Right lobe of liver (tissue), 6 donors: Measurements from ENCODE around the gene FASTKD1. TPM values are rescaled to one million over a fixed set of nuclear protein-coding genes. Genes with fewer than 3 reads are reported as not detected.
"Not testable (repeated sequence)": the region's sequence is repeated elsewhere in the genome, so short reads cannot be mapped to it uniquely, and the experiment has no call there.

ENCODE experiments used
- ATAC-seq, 4 donors: fragments of 200-7000 bp; cut with Tn5 transposase; one replicate each; pipeline ENCODE4 v1.9.1; 2020; ENCODE audit warnings: mild to moderate bottlenecking in 4 of 4, moderate library complexity in 4 of 4
- DNase-seq, 3 donors: peaks; one replicate each; pipeline ENCODE4 v3.0.0-alpha.2; 2020
- H3K27ac ChIP-seq, 3 donors: fragments of 200-600 bp; one replicate each; pipeline ENCODE4 v1.8.0; 2022
- H3K27me3 ChIP-seq, 2 donors: fragments of 200-600 bp; one replicate each; pipeline ENCODE4 v1.8.0; 2022
- H3K36me3 ChIP-seq, 4 donors: fragments of 200-600 bp; sonication (generic) in 1 of 4; one replicate each; pipeline versions ENCODE4 v1.5.1 to v1.8.0; 2017 to 2022; ENCODE audit warnings: control low read depth in 1 of 4
- H3K4me1 ChIP-seq, 4 donors: fragments of 200-600 bp; sonication (generic) in 1 of 4; one replicate each; pipeline versions ENCODE4 v1.5.1 to v1.8.0; 2017 to 2022; ENCODE audit warnings: control low read depth in 1 of 4
- H3K4me3 ChIP-seq, 3 donors: fragments of 200-600 bp; one replicate each; pipeline ENCODE4 v1.8.0; 2022
- H3K9me3 ChIP-seq, 4 donors: fragments of 200-600 bp; sonication (generic) in 1 of 4; one replicate each; pipeline versions ENCODE4 v1.5.1 to v1.8.0; 2017 to 2022; ENCODE audit warnings: control low read depth in 1 of 4
- POLR2A ChIP-seq: fragments of 450-650 bp; IDR thresholded peaks from one replicate; pipeline ENCODE4 v1.6.1; 2017; ENCODE audit warnings: antibody characterized with exemption, mild to moderate bottlenecking
- WGBS: methylation state at CpG from one replicate; pipeline ENCODE4 v1.1.6; 2018; ENCODE audit warnings: low coverage, low lambda C conversion rate; ENCODE audit not compliant: insufficient coverage; ENCODE audit errors: missing lambda C conversion rate; 5-methylcytosine and 5-hydroxymethylcytosine counted together
- intact Hi-C, 2 donors: fragments of 100-400 bp; cut with DNase I; formaldehyde crosslinking; loops; one replicate each; pipeline versions ENCODE4 v1.11.2 to v1.14.1; 2022
- total RNA-seq, 6 experiments: library from RNA; depleted of rRNA in 2 of 6; stranded (reverse); fragments of >200 nt in 2 of 6; fragmentation: NEBNext Ultra II Directional in 3 of 6; extraction: Animal tissue kit (Norgen Biotek cat#: 25700) in 3 of 6; gene quantifications; one replicate each; pipeline versions ENCODE4 v1.1.0 to v1.2.4, GENCODE V29; 2016 to 2023
- TF ChIP-seq, protein P1 (sequence below), 4 donors: fragments of 200-600 bp in 3 of 4; fragments of 450-650 bp in 1 of 4; IDR thresholded peaks; one replicate each; pipeline versions ENCODE4 v1.5.1 to v1.8.0; 2016 to 2022; ENCODE audit warnings: antibody characterized with exemption in 4 of 4, mild to moderate bottlenecking in 2 of 4
- donor health status: DM: no; HTN: yes; CAD: no.
- donor health status: DM: no; HTN: no; CAD: no.
- donor health status: DM: no; HTN: no; CAD: no.
- donor health status: DM: no; HTN: yes; CAD: no.
- donor health status: DM: no; HTN: yes; CAD: no.

Gene FASTKD1
- total RNA-seq, 6 experiments from 2014 or later = 11.6 to 21.1 (median 13.4) TPM

DNA sequence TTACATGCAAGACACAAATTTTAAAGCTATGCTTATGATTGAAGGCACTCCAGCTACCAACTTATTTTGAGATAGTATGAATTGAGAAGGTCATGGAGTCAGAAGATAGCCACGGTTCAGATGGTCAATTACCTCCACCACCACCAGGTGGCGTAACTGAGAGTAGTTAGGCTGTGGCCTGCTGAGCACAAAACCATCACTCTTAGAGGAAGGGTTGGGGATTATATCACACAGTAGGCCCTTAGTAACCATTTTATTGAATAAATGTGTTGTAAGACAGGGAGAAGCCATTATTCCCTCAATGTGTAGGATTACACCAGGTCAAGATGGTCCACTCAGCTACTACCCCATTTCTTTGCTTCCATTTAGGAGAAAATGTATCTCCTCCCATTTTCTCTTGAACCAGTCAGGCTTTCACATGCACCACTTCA is 45.4 kb downstream of the FASTKD1 start:
- intact Hi-C loops = loop anchor here in 1 of 2 donors (10.0 kb wide), 1 partner anchor 257 kb away; no protein-coding TSS in a partner anchor
- peak; percentile 86 to 93 (median 91) for ATAC-seq

GRCh38 chr2:169526451-169526850 is 47.2 kb downstream of the FASTKD1 start:
- DNase-seq = no peak
- Histone ChIP-seq H3K9me3 (no peaks in the 10 kb centered on the region), H3K27me3 (no peaks in the 10 kb centered on the region), H3K4me1 (no peaks in the 10 kb centered on the region), H3K4me3 (no peak overlapping the region), H3K27ac (no peak overlapping the region), H3K36me3 (peaks cover 0 to 5% (median 0%) of the 10 kb centered on the region in 4 donors)
- TF ChIP-seq, protein P1, sequence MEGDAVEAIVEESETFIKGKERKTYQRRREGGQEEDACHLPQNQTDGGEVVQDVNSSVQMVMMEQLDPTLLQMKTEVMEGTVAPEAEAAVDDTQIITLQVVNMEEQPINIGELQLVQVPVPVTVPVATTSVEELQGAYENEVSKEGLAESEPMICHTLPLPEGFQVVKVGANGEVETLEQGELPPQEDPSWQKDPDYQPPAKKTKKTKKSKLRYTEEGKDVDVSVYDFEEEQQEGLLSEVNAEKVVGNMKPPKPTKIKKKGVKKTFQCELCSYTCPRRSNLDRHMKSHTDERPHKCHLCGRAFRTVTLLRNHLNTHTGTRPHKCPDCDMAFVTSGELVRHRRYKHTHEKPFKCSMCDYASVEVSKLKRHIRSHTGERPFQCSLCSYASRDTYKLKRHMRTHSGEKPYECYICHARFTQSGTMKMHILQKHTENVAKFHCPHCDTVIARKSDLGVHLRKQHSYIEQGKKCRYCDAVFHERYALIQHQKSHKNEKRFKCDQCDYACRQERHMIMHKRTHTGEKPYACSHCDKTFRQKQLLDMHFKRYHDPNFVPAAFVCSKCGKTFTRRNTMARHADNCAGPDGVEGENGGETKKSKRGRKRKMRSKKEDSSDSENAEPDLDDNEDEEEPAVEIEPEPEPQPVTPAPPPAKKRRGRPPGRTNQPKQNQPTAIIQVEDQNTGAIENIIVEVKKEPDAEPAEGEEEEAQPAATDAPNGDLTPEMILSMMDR (IDR thresholded peaks at IDR 0.05) = no peak
- no peak for TF ChIP-seq POLR2A
- intact Hi-C loops = loop anchor here in 1 of 2 donors (10.0 kb wide), 1 partner anchor 258 kb away; no protein-coding TSS in a partner anchor
- ATAC-seq = no peak

More for the DNA sequence above, 45.4 kb downstream of the FASTKD1 start:
- WGBS = 5% methylated on average over 2 of the region's 2 CpGs
- Histone ChIP-seq H3K9me3 (no peaks in the 10 kb centered on the region), H3K4me1 (no peaks in the 10 kb centered on the region), H3K27me3 (no peaks in the 10 kb centered on the region), H3K4me3 (no peak overlapping the region), H3K36me3 (peaks cover 0 to 5% (median 0%) of the 10 kb centered on the region in 4 donors), H3K27ac (no peak overlapping the region)
- peak in 2 of 3 donors; percentile 53 to 58 for DNase-seq
- TF ChIP-seq, protein P1 (IDR thresholded peaks at IDR 0.05) = peak; percentile 82 to 91 (median 90)
- no peak for TF ChIP-seq POLR2A

DNA sequence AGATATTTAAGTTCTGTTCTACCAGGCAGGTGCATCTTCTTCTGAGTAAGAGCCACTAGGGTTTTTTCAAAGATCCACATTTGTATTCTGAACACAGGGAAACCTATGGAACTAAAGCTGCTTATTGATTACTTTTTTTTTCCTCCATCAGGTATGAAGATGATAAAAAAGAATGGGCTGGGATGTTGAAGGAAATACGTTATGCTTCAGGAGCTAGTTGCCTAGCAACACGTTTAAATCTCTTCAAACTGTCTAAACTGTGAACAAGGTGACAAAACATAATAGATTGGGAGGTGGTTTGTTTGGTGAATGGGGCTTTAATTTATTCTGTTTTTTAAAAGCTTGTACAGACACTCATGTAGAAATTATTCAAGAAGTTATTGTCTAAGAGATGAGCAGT is 48.2 kb downstream of the FASTKD1 start:
- no peak for DNase-seq
- intact Hi-C loops = loop anchor here in 1 of 2 donors (10.0 kb wide), 1 partner anchor 259 kb away; no protein-coding TSS in a partner anchor
- Histone ChIP-seq H3K27me3 (no peaks in the 10 kb centered on the region), H3K4me1 (no peaks in the 10 kb centered on the region), H3K36me3 (no peaks in the 10 kb centered on the region), H3K9me3 (no peaks in the 10 kb centered on the region), H3K4me3 (no peak overlapping the region), H3K27ac (no peak overlapping the region)
- no peak for ATAC-seq
- TF ChIP-seq, protein P1 (IDR thresholded peaks at IDR 0.05) = no peak
- no peak for TF ChIP-seq POLR2A
- WGBS = 64% methylated on average over 2 of the region's 2 CpGs

DNA sequence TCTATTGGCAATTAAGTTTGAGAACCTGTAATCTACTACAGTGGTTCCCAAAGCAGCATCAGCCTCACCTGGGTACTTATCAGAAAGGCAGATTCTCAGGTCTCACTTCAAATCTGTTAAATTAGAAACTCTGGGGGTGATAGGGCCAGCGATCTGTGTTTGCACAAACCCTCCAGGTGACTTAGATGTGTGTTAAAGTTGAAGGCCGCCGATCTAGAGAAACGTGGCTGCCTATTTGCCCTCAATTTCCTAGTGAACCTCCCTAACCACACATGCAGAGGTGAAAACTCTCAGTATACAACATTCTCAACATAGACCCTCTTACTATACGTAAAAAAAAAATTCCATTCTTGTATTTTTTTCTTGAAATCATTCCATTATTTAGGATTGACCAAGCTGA is 50.0 kb downstream of the FASTKD1 start:
- intact Hi-C loops = loop anchor here in 1 of 2 donors (10.0 kb wide), 1 partner anchor 261 kb away; no protein-coding TSS in a partner anchor
- H3K4me3 ChIP-seq = no peak overlapping the region
- DNase-seq (no peak), ATAC-seq (peak in 1 of 4 donors; percentile 34)
- 45% methylated on average over 5 of the region's 5 CpGs for WGBS
- no peaks in the 10 kb centered on the region for H3K27me3 ChIP-seq
- no peaks in the 10 kb centered on the region for H3K9me3 ChIP-seq
- no peaks in the 10 kb centered on the region for H3K36me3 ChIP-seq
- H3K4me1 ChIP-seq = no peaks in the 10 kb centered on the region
- no peak overlapping the region for H3K27ac ChIP-seq
- no peak for TF ChIP-seq POLR2A
- TF ChIP-seq, protein P1 (IDR thresholded peaks at IDR 0.05) = no peak

- no peak for DNase-seq
- no peak for TF ChIP-seq POLR2A
- TF ChIP-seq, protein P1 (IDR thresholded peaks at IDR 0.05) = no peak
- ATAC-seq = no peak
- intact Hi-C loops = loop anchor here in 1 of 2 donors (10.0 kb wide), 1 partner anchor 264 kb away; no protein-coding TSS in a partner anchor
- Histone ChIP-seq H3K9me3 (no peaks in the 10 kb centered on the region), H3K4me1 (no peaks in the 10 kb centered on the region), H3K36me3 (no peaks in the 10 kb centered on the region), H3K4me3 (no peak overlapping the region), H3K27me3 (no peaks in the 10 kb centered on the region), H3K27ac (no peak overlapping the region)
Observed at GRCh38 chr2:169520896-169521295, 52.8 kb downstream of the FASTKD1 start.

- DNase-seq, H3K27ac ChIP-seq, H3K27me3 ChIP-seq, H3K4me1 ChIP-seq, H3K4me3 ChIP-seq, intact Hi-C loops, ATAC-seq, H3K9me3 ChIP-seq, H3K36me3 ChIP-seq: not testable (repeated sequence)
- 90% methylated on average over 9 of the region's 10 CpGs for WGBS
Observed at GRCh38 chr2:169516488-169516995, 57.1 kb downstream of the FASTKD1 start.

- H3K4me3 ChIP-seq, H3K4me1 ChIP-seq, DNase-seq, ATAC-seq, H3K36me3 ChIP-seq, H3K27ac ChIP-seq, intact Hi-C loops, H3K27me3 ChIP-seq, H3K9me3 ChIP-seq: not testable (repeated sequence)
- WGBS = 78% methylated on average over 3 of the region's 7 CpGs
Observed at GRCh38 chr2:169514758-169515157, 58.9 kb downstream of the FASTKD1 start.
